ENCODE measurements around the gene UQCR10. TPM values are rescaled to one million over a fixed set of nuclear protein-coding genes. Genes with fewer than 3 reads are reported as not detected.

Gene UQCR10
- total and polyA plus RNA-seq, 2 of the 4 experiments (the other 2 are of a cell fraction) = 103 to 260 TPM

DNA sequence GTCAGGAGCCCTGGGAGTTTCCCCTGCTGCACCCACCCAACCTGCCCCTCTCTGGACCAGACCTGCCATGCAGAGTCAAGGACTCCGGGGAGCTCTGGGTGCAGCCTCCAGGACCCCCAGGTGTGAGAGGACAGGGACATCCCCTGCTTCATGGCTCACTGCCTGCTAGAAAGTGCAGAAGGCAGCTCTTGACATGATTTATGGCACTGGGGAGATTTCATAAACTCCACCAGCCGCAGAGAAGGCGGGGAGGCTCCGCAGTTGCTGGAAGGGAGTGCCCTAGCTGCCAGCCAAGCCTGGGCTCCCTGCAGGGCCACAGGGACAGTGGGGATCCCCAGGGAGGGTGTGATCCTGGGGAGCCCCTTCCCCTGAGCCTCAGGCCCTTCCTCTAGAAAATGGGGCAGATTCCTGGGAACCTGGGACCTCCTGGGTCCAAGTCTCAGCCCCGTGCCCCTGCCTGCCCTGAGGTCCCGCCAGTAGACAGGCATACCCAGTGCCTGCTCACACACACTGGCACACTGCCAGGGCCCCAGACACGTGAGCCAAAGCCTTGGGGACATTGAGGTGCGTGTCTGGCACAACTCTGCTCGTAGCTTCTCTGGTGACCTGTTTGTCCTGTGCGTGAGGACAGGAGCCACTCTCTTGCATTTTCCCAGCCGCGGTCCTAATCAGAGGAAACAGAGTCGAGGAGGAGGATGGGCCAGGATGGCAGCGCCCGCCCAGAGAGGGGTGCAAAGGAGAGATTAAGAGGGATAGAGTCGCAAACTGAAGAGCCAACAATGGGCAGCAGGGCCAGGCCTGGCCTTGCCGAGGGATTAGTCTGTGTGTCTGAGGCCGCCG is 33.6 kb upstream of the UQCR10 start:
- H3K27ac ChIP-seq (ENCODE audit: insufficient read depth, low read length) = no peak overlapping the region
- H3K18ac ChIP-seq (ENCODE audit: low read depth, low read length) = no peak overlapping the region
- ChIA-PET CTCF (no interaction called here), POLR2A (ENCODE audit: unreplicated experiment) (interaction anchor here (0.5 kb wide), 1 partner anchor 74 kb away, joined by 4 read pairs; no protein-coding TSS in a partner anchor)
- TF ChIP-seq RAD21 (IDR thresholded peaks at IDR 0.05; ENCODE audit: low read length) = no peak
- TF ChIP-seq USF2 (IDR thresholded peaks at IDR 0.05; ENCODE audit: low read depth, low read length) = no peak
- TF ChIP-seq MXI1 (IDR thresholded peaks at IDR 0.05; ENCODE audit: borderline replicate concordance, low read depth, low read length) = no peak
- TF ChIP-seq MAFK (IDR thresholded peaks at IDR 0.05; ENCODE audit: low read depth, low read length) = no peak
- TF ChIP-seq RCOR1 (IDR thresholded peaks at IDR 0.05; ENCODE audit: insufficient replicate concordance, low read length) = no peak
- TF ChIP-seq FOS (IDR thresholded peaks at IDR 0.05; ENCODE audit: low read depth, low read length) = no peak
- no peak for TF ChIP-seq MAZ (IDR thresholded peaks at IDR 0.05; ENCODE audit: borderline replicate concordance, low read depth, low read length)
- no peak for TF ChIP-seq BHLHE40 (IDR thresholded peaks at IDR 0.05; ENCODE audit: low read depth, low read length)
- no peak for TF ChIP-seq CEBPB (IDR thresholded peaks at IDR 0.05; ENCODE audit: low read depth, low read length)
- TF ChIP-seq RFX5 (IDR thresholded peaks at IDR 0.05; ENCODE audit: low read depth, low read length) = no peak
- no peak for TF ChIP-seq NFE2L2 (IDR thresholded peaks at IDR 0.05; ENCODE audit: low read depth, low read length)
- H2AFZ ChIP-seq (replicated peaks; ENCODE audit: low read length, poor library complexity) = no peak overlapping the region
- dilution Hi-C loops (cut with HindIII; ENCODE audit: low sequenced_read_pairs, unreplicated experiment) (no loop called here), in situ Hi-C loops (cut with MboI; ENCODE audit: low sequenced_read_pairs) (no loop called here), intact Hi-C loops (cut with micrococcal nuclease) (no loop called here)
- H4K91ac ChIP-seq (ENCODE audit: insufficient read depth, low read depth, low read length) = no peak overlapping the region
- DNase-seq (no peak), ATAC-seq (ENCODE audit: low read depth) (no peak)
- no peaks in the 10 kb centered on the region for H3K9me1 ChIP-seq (ENCODE audit: insufficient read depth, low read length)
- 74% methylated on average over 13 of the region's 19 CpGs; no CpG with 5 or more reads in 1 of the 2 experiments for WGBS, 2 experiments (ENCODE audit: extremely low coverage in 2 of 2, insufficient read length in 1 of 2)
- H4K8ac ChIP-seq (ENCODE audit: low read depth in 2 of 2, low read length in 2 of 2) = no peak overlapping the region
- no peak overlapping the region for H2AK5ac ChIP-seq (ENCODE audit: low read depth, low read length)
- no peak overlapping the region for H3K4me3 ChIP-seq (ENCODE audit: insufficient read depth, low read depth, low read length)
- H3K9me3 ChIP-seq (ENCODE audit: control insufficient read depth, insufficient read depth, low read length) = no peaks in the 10 kb centered on the region
- H2BK15ac ChIP-seq (ENCODE audit: low read depth, low read length) = no peak overlapping the region
- H3K56ac ChIP-seq (ENCODE audit: extremely low read depth, insufficient read depth, low read length) = no peak overlapping the region
- no peak overlapping the region for H3K23ac ChIP-seq (ENCODE audit: low read depth, low read length)
- peaks cover 11% of the 10 kb centered on the region for H3K36me3 ChIP-seq (ENCODE audit: control insufficient read depth, insufficient read depth, low read length)
- no peaks in the 10 kb centered on the region for H3K27me3 ChIP-seq (ENCODE audit: control insufficient read depth, insufficient read depth, low read length)
- H2AK9ac ChIP-seq (replicated peaks; ENCODE audit: low read depth, low read length, poor library complexity) = no peak overlapping the region
- no peak overlapping the region for H3K4me2 ChIP-seq (ENCODE audit: low read depth, low read length)
- H2BK5ac ChIP-seq (ENCODE audit: low read depth, low read length, poor library complexity, severe bottlenecking) = no peak overlapping the region
- no peaks in the 10 kb centered on the region for H3K79me1 ChIP-seq (ENCODE audit: low read depth in 1 of 2, low read length in 2 of 2)
- no TSS peak for BruUV-seq (replicated peaks)
- H3K4ac ChIP-seq (ENCODE audit: low read depth, low read length) = no peak overlapping the region
- H3K9ac ChIP-seq (ENCODE audit: low read depth, low read length) = no peak overlapping the region
- H2BK120ac ChIP-seq (ENCODE audit: low read depth, low read length) = no peak overlapping the region
- no peaks in the 10 kb centered on the region for H3K4me1 ChIP-seq (ENCODE audit: control insufficient read depth, insufficient read depth, low read length)
- H2BK20ac ChIP-seq (ENCODE audit: low read depth, low read length) = no peak overlapping the region
- H4K20me1 ChIP-seq (ENCODE audit: insufficient read depth, low read length) = no peaks in the 10 kb centered on the region
- H3K14ac ChIP-seq (replicated peaks; ENCODE audit: low read depth, low read length) = no peak overlapping the region
- H4K5ac ChIP-seq (ENCODE audit: low read depth, low read length) = no peak overlapping the region
